ENCODE measurements around the gene ZNF521.

ZNF521 gene

DNA sequence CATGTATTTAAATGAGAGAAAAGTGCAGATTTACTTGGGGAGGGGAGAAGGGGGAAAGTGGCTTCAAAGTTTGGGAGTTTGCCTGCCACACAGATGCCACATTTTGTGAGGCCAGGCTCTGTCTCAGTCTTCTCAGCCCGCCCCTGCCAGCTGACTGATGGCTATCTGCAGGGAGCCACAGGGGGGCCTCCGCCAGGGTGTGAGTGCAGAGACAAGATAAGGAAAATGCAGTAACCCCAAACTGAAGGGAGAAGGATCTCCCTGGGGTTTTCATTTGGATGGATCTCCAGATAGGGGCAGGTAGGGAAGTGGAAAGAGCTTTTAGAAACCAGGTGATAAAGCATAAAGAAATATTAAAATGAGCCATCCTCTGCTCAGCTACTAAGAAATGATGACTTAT lies 128.8 kb downstream of the ZNF521 start:
- no peak overlapping the region for H3K4me3 ChIP-seq (ENCODE audit: low read depth, low read length)
- no peak for TF ChIP-seq CTCF (IDR thresholded peaks at IDR 0.05; ENCODE audit: low read depth, low read length)
- in situ Hi-C loops (cut with HindIII; ENCODE audit: low sequenced_read_pairs): no loop called here
- DNase-seq (ENCODE audit: low read depth, low spot score): no peak

- no peak for TF ChIP-seq CTCF (IDR thresholded peaks at IDR 0.05; ENCODE audit: low read depth, low read length)
- in situ Hi-C loops (cut with HindIII; ENCODE audit: low sequenced_read_pairs): no loop called here
- no peak for DNase-seq (ENCODE audit: low read depth, low spot score)
- H3K4me3 ChIP-seq (ENCODE audit: low read depth, low read length): no peak overlapping the region
Observed at GRCh38 chr18:25222648-25223047, 129.3 kb downstream of the ZNF521 start.

DNA sequence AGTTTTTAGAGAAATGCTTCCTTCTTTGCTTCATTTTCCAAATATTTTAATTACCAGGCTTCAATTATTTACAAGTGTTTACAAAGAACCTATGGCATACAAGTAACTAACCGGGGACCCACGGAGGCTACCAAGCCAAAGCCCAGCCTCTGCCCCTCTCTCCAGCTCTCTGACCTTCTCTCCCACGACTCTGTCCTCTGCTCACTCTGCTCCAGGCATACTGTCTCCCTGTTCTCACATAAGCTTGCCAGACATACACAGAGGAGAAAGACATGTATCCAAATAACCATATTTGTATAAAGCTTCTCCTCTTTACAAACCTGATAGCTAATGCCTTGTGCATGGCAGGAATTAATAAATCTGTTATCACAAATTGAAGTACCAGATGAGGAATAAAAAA lies 141.3 kb downstream of the ZNF521 start:
- in situ Hi-C loops (cut with HindIII; ENCODE audit: low sequenced_read_pairs): no loop called here
- DNase-seq (ENCODE audit: low read depth, low spot score): no peak
- TF ChIP-seq CTCF (IDR thresholded peaks at IDR 0.05; ENCODE audit: low read depth, low read length): no peak
- no peak overlapping the region for H3K4me3 ChIP-seq (ENCODE audit: low read depth, low read length)

GRCh38 chr18:25192065-25192464 lies 159.9 kb downstream of the ZNF521 start:
- in situ Hi-C loops (cut with HindIII; ENCODE audit: low sequenced_read_pairs): no loop called here
- no peak for DNase-seq (ENCODE audit: low read depth, low spot score)
- no peak overlapping the region for H3K4me3 ChIP-seq (ENCODE audit: low read depth, low read length)
- no peak for TF ChIP-seq CTCF (IDR thresholded peaks at IDR 0.05; ENCODE audit: low read depth, low read length)

DNA sequence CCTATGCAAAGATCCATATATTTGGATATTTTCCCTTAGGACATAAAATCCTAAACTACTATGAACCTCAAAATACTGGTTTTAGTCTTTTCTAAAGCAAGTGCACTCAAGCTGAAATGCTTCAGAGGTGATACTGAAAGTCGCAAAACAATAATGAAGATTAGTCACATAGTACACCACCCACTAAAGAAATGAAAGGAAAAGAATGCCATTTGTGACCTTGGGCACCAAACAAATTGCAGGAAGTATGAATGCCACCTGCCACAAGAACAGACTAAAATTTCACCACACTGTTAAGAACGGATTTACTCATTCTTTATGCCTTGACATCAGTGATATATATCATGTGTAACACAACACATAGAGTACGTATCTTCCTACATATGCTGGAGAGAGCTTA lies 161.5 kb downstream of the ZNF521 start:
- no peak for TF ChIP-seq CTCF (IDR thresholded peaks at IDR 0.05; ENCODE audit: low read depth, low read length)
- no peak overlapping the region for H3K4me3 ChIP-seq (ENCODE audit: low read depth, low read length)
- no peak for DNase-seq (ENCODE audit: low read depth, low spot score)
- in situ Hi-C loops (cut with HindIII; ENCODE audit: low sequenced_read_pairs): no loop called here

DNA sequence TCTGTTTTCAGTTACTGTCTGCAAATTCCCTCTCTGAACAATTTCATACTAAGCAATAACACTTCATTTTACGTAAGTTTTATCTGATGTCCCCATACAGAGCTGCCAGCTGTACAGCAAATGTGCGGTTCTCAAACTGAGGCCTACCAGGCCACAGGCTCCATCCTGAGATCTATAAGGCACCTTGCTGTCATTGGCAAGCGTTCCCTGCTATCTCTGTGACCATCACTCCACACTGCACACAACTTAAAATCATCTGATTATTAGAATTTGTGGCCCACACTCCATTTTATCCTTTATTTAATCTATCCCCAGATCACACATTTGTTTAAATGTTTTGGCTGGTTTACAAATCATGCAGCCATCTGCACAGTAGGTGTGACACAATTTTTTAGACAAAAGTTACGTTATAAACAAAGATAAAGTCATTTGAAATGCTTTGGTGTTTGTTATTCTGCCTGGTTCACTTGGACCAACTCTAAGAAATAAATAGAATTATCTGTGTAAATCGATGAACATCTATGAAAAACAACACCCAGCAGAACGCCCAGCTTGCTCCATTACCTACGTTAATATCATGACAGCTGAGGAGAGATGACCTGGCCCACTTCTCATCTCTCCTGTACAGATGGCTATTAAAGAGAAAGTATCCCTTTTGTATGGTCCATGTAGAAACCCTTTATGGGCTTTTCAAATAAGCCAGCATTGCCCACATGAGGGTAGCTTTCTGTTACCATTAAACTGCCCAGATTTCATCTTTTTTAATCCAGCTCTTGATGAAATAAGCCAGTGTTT lies 162.4 kb downstream of the ZNF521 start:
- no peak for TF ChIP-seq CTCF (IDR thresholded peaks at IDR 0.05; ENCODE audit: low read depth, low read length)
- in situ Hi-C loops (cut with HindIII; ENCODE audit: low sequenced_read_pairs): no loop called here
- no peak for DNase-seq (ENCODE audit: low read depth, low spot score)
- no peak overlapping the region for H3K4me3 ChIP-seq (ENCODE audit: low read depth, low read length)
